GM12801 (cell line): ENCODE data around the gene MYO9B.

ENCODE experiments used
- TF ChIP-seq, protein P1 (sequence below): IDR thresholded peaks from one replicate; pipeline ENCODE4 v1.5.1; 2011; ENCODE audit warnings: control low read depth; ENCODE audit not compliant: insufficient read length; ENCODE audit errors: extremely low read depth

The MYO9B gene

DNA sequence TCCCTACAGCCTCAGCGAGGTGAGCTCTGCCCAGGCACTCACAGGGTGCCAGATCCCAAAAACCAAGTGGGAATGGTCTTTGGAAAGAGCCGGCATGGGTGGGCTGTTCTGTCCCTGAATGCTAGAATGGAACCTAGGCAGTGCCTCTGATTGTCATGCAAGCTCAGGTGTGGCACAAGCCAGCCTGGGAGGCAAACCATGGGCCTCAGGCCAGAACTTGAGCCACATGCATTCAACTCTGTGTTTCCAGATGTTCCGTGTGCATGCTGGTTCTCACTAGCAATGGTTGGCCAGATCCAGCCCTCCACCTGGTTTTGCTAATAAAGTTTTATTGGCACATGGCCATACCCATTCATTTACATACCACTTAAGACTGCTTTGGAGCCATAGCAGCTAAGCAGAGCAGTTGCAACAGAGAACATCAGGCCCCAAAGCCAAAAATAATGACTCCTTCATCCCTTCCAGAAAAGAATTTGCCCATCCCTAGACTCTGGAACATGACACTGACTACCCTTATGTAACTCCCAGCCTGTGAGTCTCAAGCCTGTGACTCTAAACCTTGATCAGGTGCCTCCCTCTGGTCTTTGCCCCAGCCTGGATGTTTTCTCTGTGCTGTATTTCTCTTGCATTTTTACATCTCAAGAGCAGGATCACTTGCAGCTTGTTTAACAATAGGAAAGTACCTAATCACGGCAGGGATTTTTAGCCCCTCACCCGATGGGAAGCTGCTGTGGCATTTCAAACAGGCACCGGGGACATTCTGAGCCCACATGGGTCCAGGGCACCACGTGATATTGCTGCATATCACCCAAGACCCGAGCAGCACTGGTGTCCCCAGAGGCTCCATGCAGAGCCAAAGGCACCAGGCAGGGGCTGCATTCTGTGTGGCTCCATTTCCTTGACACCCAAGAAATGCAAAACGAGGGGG, 84.2 kb downstream of the MYO9B start:
- TF ChIP-seq, protein P1, sequence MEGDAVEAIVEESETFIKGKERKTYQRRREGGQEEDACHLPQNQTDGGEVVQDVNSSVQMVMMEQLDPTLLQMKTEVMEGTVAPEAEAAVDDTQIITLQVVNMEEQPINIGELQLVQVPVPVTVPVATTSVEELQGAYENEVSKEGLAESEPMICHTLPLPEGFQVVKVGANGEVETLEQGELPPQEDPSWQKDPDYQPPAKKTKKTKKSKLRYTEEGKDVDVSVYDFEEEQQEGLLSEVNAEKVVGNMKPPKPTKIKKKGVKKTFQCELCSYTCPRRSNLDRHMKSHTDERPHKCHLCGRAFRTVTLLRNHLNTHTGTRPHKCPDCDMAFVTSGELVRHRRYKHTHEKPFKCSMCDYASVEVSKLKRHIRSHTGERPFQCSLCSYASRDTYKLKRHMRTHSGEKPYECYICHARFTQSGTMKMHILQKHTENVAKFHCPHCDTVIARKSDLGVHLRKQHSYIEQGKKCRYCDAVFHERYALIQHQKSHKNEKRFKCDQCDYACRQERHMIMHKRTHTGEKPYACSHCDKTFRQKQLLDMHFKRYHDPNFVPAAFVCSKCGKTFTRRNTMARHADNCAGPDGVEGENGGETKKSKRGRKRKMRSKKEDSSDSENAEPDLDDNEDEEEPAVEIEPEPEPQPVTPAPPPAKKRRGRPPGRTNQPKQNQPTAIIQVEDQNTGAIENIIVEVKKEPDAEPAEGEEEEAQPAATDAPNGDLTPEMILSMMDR, result no peak

DNA sequence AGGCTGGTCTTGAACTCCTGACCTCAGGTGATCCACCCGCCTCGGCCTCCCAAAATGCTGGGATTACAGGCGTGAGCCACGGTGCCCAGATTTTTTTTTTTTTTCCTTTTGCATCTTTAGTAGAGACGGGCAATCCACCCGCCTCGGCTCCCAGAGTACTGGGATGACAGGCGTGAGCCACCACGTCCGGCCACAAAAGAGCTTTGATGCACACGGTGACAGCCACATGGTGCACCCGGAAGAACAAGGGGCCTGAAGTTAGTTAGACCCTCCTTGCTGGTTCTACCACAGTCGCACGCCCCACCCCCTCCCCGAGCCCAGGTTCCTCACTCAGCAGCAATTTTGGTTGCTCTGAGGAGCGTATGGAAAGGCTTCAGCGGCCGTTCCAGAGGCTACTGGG, 85.3 kb downstream of the MYO9B start:
- TF ChIP-seq, protein P1, result no peak

DNA sequence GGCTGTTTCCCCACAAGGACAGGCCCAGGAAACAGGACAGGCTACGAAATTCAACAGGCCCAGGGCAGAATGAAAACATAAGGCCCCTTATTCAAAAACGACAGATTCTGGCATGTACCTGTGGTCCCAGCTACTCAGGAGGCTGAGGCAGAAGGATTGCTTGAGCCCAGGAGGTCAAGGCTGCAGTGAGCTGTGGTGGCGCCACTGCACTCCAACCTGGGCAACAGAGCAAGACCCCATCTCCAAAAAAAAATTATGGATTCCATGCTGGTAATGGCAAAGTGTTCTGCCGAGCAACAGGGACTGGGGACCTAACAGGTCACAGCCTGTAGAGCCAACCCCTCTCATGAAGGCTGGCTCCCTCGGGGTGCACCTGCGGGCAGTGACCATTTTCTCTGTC, 87.0 kb downstream of the MYO9B start:
- TF ChIP-seq, protein P1, result no peak

DNA sequence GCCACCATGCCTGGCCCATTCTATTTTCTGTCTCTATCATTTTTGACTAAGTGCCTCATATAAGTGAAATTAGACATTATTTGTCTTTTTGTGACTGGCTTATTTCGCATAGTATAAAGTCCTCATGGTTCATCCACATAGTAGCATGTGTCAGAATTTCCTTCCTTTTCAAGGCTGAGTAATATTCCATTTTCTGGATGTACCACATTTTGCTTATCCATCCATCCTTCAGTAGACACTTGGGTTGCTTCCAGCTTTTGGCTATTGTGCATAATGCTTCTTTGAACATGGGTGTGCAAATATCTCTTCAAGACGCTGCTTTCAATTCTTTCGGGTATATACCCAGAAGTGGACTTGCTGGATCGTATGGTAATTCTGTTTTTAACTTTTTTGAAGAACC, 88.1 kb downstream of the MYO9B start:
- TF ChIP-seq, protein P1, result no peak

DNA sequence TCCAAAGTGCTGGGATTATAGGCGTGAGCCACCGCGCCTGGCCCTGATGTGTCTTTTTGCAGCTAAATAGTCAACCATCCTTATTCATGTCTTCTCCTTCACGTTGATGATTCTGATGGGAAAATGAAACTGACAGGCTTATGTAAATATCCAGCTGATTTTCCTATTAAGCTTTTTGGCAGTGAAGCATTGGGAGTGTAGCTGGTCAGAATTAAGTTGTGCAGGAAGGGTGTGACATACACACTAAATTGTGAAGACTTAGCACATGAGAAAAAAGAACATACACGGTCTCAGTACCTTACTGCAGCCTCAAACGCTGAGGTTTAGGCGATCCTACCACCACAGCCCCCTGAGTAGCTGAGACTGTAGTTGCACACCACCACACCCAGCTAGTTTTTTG, 89.1 kb downstream of the MYO9B start:
- TF ChIP-seq, protein P1, result no peak

DNA sequence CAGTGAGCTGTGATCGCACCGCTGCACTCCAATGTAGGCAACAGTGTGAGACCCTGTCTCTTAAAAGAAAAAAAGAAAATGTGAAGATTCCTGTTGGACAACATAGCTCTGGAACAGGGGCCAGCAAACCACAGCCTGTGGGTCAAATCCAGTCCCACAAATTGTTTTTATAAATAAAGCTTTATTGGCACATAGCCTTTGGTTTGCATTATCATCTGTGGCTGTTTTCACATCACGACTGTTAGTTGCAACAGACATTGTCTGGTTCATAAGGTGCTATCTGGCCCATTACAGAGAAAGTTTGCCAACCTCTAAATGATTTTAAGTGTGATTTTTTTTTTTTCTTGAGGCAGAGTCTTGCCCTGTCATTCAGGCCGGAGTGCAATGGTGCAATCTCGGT, 90.1 kb downstream of the MYO9B start:
- TF ChIP-seq, protein P1, result no peak

DNA sequence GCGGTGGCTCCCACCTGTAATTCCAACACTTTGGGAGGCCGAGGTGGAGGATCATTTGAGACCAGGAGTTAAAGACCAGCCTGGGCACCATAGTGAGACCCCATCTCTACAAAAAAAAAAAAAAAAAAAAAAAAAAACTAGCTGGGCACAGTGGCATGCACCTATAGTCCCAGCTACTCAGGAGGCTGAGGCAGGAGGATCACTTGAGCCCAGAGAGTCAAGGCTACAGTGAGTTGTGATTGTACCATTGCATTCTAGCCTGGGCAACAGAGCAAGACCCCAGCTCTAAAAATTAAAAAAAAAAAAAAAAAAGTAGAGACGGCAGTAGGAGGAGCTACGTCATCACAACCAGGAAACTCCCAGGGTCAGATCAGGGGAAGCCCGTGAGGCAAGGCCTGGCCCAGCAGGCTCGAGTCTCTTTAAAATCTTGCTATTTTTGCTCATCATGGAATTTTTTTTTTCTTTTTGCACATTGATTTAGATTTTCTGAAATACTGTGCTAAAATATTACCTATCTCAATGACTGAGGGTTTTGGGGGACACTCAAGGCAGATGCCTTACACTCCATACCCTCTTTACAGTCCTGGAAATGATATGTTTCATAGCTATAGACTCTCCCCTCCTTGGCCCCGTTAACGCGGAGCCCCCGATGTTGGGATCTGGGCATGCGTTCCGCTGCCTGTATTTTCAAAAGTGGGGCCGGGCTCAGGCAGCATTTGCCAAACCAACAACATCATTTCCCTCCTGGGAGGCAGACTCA, 95.1 kb downstream of the MYO9B start:
- TF ChIP-seq, protein P1, result no peak
